H7 (cell line): Measurements from ENCODE around the gene OR51I2. TPM values are rescaled to one million over a fixed set of nuclear protein-coding genes. Genes with fewer than 3 reads are reported as not detected.
A peak's percentile ranks its signal among the peaks of the same experiment; 100 is the strongest.

ENCODE experiments used
- DNase-seq: peaks from one replicate; pipeline ENCODE4 v3.0.0; 2012
- H3K27me3 ChIP-seq: 2 replicates; pipeline ENCODE4 v1.6.0; 2011; ENCODE audit warnings: mild to moderate bottlenecking, low read length; ENCODE audit not compliant: control insufficient read depth, insufficient read depth
- H3K36me3 ChIP-seq: replicated peaks from 2 replicates; pipeline ENCODE4 v1.5.1; 2011; ENCODE audit warnings: low read length; ENCODE audit not compliant: control insufficient read depth, insufficient read depth
- H3K4me3 ChIP-seq: 2 replicates; pipeline ENCODE4 v1.5.1; 2011; ENCODE audit warnings: low read depth, mild to moderate bottlenecking, control low read depth, low read length, moderate library complexity; ENCODE audit not compliant: insufficient read depth
- total RNA-seq: library from RNA; depleted of rRNA; stranded (reverse); fragments of >200 nt; shearing (Covaris generic); gene quantifications from 2 replicates; pipeline ENCODE4 v1.2.3, GENCODE V29; 2014; rRNA removed

Gene OR51I2
- total RNA-seq, result not detected in 2 replicates

- H3K36me3 ChIP-seq, result no peaks in the 10 kb centered on the region
- H3K27me3 ChIP-seq, result no peaks in the 10 kb centered on the region
- DNase-seq, result no peak
- no peak within 1 kb of the TSS for H3K4me3 ChIP-seq
Measured at GRCh38 chr11:5449023-5449422, at the start of gene OR51I2. Gene OR51I2 (plus strand): TSS chr11:5449323. CDS start chr11:5453489, 4,166 bp downstream.

- Histone ChIP-seq H3K4me3 (no peak overlapping the region), H3K36me3 (no peaks in the 10 kb centered on the region), H3K27me3 (no peaks in the 10 kb centered on the region)
- no peak for DNase-seq
Measured at GRCh38 chr11:5405173-5405572, 44.0 kb upstream of the OR51I2 start.

GRCh38 chr11:5420993-5421392 is 28.1 kb upstream of the OR51I2 start:
- peak; percentile 28 for DNase-seq
- H3K36me3 ChIP-seq, result no peaks in the 10 kb centered on the region
- H3K4me3 ChIP-seq, result no peak overlapping the region
- H3K27me3 ChIP-seq, result no peaks in the 10 kb centered on the region

GRCh38 chr11:5421811-5422210 is 27.3 kb upstream of the OR51I2 start, which contains the start of gene OR51Q1:
Gene OR51Q1 (plus strand): TSS chr11:5422111. CDS start chr11:5422201, 90 bp downstream.
- Histone ChIP-seq H3K36me3 (no peaks in the 10 kb centered on the region), H3K4me3 (no peak within 1 kb of the TSS)
- DNase-seq, result no peak

GRCh38 chr11:5423131-5423530 is 26.0 kb upstream of the OR51I2 start:
- DNase-seq, result no peak
- no peaks in the 10 kb centered on the region for H3K36me3 ChIP-seq
- no peaks in the 10 kb centered on the region for H3K27me3 ChIP-seq
- H3K4me3 ChIP-seq, result no peak overlapping the region

More at GRCh38 chr11:5421811-5422210, 27.3 kb upstream of the OR51I2 start, which contains the start of gene OR51Q1:
- no peaks in the 10 kb centered on the region for H3K27me3 ChIP-seq

- Histone ChIP-seq H3K4me3 (no peak within 1 kb of the TSS), H3K27me3 (no peaks in the 10 kb centered on the region), H3K36me3 (no peaks in the 10 kb centered on the region)
- DNase-seq, result no peak
Measured at GRCh38 chr11:5441414-5441813, 7.7 kb upstream of the OR51I2 start, which contains the start of gene OR51I1. Gene OR51I1 (minus strand): TSS chr11:5441514. CDS start chr11:5441514, 0 bp downstream.

GRCh38 chr11:5443835-5444393 is 5.2 kb upstream of the OR51I2 start:
- Histone ChIP-seq H3K4me3 (no peak overlapping the region), H3K36me3 (no peaks in the 10 kb centered on the region), H3K27me3 (no peaks in the 10 kb centered on the region)
- no peak for DNase-seq

- no peaks in the 10 kb centered on the region for H3K36me3 ChIP-seq
- no peak overlapping the region for H3K4me3 ChIP-seq
- DNase-seq, result no peak
- H3K27me3 ChIP-seq, result no peaks in the 10 kb centered on the region
Measured at GRCh38 chr11:5449432-5449831, 309 bp downstream of the OR51I2 start.

- no peak for DNase-seq
- Histone ChIP-seq H3K27me3 (no peaks in the 10 kb centered on the region; the same call in 1 of the 2 replicates), H3K4me3 (no peak overlapping the region)
Measured at GRCh38 chr11:5460983-5461621, 12.0 kb downstream of the OR51I2 start.

GRCh38 chr11:5467527-5467926 is 18.4 kb downstream of the OR51I2 start:
- H3K27me3 ChIP-seq, result no peaks in the 10 kb centered on the region; the same call in 1 of the 2 replicates
- no peak for DNase-seq
- no peaks in the 10 kb centered on the region for H3K36me3 ChIP-seq
- H3K4me3 ChIP-seq, result no peak overlapping the region

More at GRCh38 chr11:5460983-5461621, 12.0 kb downstream of the OR51I2 start:
- no peaks in the 10 kb centered on the region for H3K36me3 ChIP-seq

GRCh38 chr11:5473921-5474320 is 24.8 kb downstream of the OR51I2 start:
- Histone ChIP-seq H3K4me3 (no peak overlapping the region), H3K36me3 (no peaks in the 10 kb centered on the region), H3K27me3 (no peaks in the 10 kb centered on the region)
- no peak for DNase-seq

- Histone ChIP-seq H3K36me3 (no peaks in the 10 kb centered on the region), H3K4me3 (no peak overlapping the region), H3K27me3 (no peaks in the 10 kb centered on the region)
- DNase-seq, result peak; percentile 73
Measured at GRCh38 chr11:5476186-5476819, 27.2 kb downstream of the OR51I2 start.

- no peak for DNase-seq
- H3K36me3 ChIP-seq, result no peaks in the 10 kb centered on the region
- no peaks in the 10 kb centered on the region for H3K27me3 ChIP-seq
- no peak overlapping the region for H3K4me3 ChIP-seq
Measured at GRCh38 chr11:5486003-5486402, 36.9 kb downstream of the OR51I2 start.

GRCh38 chr11:5486421-5486820 is 37.3 kb downstream of the OR51I2 start:
- no peaks in the 10 kb centered on the region for H3K36me3 ChIP-seq
- no peak for DNase-seq
- H3K27me3 ChIP-seq, result no peaks in the 10 kb centered on the region
- H3K4me3 ChIP-seq, result no peak overlapping the region

- Histone ChIP-seq H3K27me3 (no peaks in the 10 kb centered on the region), H3K36me3 (no peaks in the 10 kb centered on the region), H3K4me3 (no peak within 1 kb of the TSS)
- DNase-seq, result no peak
Measured at GRCh38 chr11:5488385-5488784, 39.3 kb downstream of the OR51I2 start, which contains the start of gene OR52D1. Gene OR52D1 (plus strand): TSS chr11:5488685. CDS start chr11:5488707, 22 bp downstream.
